ENCODE data around the gene SDK1. TPM values are rescaled to one million over a fixed set of nuclear protein-coding genes. Genes with fewer than 3 reads are reported as not detected.

Gene SDK1
- total and polyA plus RNA-seq, 2 experiments from 2014 or later: 2.1 to 10.0 TPM

DNA sequence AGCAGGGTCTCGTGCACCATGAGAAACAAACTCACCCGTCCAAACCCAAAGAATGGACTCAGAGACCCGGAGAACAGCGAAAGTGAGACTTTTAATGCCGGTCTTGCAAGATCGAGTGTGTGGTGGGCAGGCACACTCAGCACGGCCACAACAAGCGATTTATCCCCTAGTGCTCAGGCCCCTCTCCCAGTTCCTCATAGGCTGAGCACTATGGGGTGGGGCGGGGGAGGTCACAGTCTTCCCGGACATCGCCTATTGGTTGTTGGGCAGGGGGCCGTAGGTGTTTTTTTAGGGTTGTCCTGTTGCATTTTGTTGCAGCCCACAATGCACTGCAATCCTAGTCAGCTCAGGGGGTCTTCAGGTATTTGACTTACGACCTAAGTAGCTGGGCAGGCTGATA is 772.7 kb downstream of the SDK1 start (continued):
- TF ChIP-seq EZH2phosphoT487 (IDR thresholded peaks at IDR 0.05; ENCODE audit: unreplicated experiment): no peak

DNA sequence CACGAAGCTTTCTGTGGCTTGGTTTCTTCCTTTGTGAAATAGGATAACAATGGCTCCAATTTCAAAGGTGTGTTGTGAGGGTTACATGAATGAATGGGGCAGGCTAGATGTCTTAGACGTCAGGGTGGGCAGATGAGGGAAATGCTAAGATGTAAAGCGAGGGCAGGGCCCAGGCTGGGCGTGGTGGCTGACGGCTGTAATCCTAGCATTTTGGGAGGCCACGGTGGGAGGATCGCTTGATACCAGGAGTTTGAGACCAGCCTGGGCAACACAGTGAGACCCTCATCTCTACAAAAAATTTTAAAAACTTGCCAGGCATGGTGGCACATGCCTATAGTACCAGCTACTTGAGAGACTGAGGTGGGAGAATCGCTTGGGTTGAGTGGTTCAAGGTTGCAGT is 773.4 kb downstream of the SDK1 start:
- Histone ChIP-seq H2AFZ (no peak overlapping the region), H3F3A (replicated peaks; ENCODE audit: low read depth) (no peaks in the 10 kb centered on the region), H3K9me2 (ENCODE audit: insufficient read depth) (no peaks in the 10 kb centered on the region), H4K20me1 (replicated peaks; ENCODE audit: insufficient read depth) (no peaks in the 10 kb centered on the region), H3K4me1 (ENCODE audit: insufficient read depth) (no peaks in the 10 kb centered on the region), H3K36me3 (ENCODE audit: insufficient read depth) (no peaks in the 10 kb centered on the region), H3K27me3 (ENCODE audit: insufficient read depth) (no peaks in the 10 kb centered on the region), H3K27ac (ENCODE audit: low read depth) (no peak overlapping the region), H3K79me2 (replicated peaks; ENCODE audit: insufficient read depth) (no peaks in the 10 kb centered on the region), H3K4me2 (no peak overlapping the region), H3K4me3 (no peak overlapping the region)
- Mint-ChIP-seq H3K27me3 (ENCODE audit: insufficient read depth, low read depth, poor library complexity) (peaks cover 4% of the 10 kb centered on the region), H3K4me3 (no peak overlapping the region), H3K4me1 (peaks cover 17% of the 10 kb centered on the region), H3K9me3 (peaks cover 13% of the 10 kb centered on the region; the same call in 1 of the 3 replicates), H3K36me3 (ENCODE audit: low read depth) (peaks cover 17% of the 10 kb centered on the region), H3K27ac (no peak overlapping the region)
- DNase-seq (ENCODE audit: low spot score) (no peak), ATAC-seq (no peak)
- no peak for TF ChIP-seq ZNF114 (CRISPR knock-in tag; IDR thresholded peaks at IDR 0.05)
- TF ChIP-seq, protein P1, sequence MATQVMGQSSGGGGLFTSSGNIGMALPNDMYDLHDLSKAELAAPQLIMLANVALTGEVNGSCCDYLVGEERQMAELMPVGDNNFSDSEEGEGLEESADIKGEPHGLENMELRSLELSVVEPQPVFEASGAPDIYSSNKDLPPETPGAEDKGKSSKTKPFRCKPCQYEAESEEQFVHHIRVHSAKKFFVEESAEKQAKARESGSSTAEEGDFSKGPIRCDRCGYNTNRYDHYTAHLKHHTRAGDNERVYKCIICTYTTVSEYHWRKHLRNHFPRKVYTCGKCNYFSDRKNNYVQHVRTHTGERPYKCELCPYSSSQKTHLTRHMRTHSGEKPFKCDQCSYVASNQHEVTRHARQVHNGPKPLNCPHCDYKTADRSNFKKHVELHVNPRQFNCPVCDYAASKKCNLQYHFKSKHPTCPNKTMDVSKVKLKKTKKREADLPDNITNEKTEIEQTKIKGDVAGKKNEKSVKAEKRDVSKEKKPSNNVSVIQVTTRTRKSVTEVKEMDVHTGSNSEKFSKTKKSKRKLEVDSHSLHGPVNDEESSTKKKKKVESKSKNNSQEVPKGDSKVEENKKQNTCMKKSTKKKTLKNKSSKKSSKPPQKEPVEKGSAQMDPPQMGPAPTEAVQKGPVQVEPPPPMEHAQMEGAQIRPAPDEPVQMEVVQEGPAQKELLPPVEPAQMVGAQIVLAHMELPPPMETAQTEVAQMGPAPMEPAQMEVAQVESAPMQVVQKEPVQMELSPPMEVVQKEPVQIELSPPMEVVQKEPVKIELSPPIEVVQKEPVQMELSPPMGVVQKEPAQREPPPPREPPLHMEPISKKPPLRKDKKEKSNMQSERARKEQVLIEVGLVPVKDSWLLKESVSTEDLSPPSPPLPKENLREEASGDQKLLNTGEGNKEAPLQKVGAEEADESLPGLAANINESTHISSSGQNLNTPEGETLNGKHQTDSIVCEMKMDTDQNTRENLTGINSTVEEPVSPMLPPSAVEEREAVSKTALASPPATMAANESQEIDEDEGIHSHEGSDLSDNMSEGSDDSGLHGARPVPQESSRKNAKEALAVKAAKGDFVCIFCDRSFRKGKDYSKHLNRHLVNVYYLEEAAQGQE (IDR thresholded peaks at IDR 0.05; ENCODE audit: unreplicated experiment): no peak
- TF ChIP-seq NANOG (IDR thresholded peaks at IDR 0.05; ENCODE audit: borderline replicate concordance): no peak
- TF ChIP-seq, protein P2, sequence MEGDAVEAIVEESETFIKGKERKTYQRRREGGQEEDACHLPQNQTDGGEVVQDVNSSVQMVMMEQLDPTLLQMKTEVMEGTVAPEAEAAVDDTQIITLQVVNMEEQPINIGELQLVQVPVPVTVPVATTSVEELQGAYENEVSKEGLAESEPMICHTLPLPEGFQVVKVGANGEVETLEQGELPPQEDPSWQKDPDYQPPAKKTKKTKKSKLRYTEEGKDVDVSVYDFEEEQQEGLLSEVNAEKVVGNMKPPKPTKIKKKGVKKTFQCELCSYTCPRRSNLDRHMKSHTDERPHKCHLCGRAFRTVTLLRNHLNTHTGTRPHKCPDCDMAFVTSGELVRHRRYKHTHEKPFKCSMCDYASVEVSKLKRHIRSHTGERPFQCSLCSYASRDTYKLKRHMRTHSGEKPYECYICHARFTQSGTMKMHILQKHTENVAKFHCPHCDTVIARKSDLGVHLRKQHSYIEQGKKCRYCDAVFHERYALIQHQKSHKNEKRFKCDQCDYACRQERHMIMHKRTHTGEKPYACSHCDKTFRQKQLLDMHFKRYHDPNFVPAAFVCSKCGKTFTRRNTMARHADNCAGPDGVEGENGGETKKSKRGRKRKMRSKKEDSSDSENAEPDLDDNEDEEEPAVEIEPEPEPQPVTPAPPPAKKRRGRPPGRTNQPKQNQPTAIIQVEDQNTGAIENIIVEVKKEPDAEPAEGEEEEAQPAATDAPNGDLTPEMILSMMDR (conservative IDR thresholded peaks at IDR 0.05; ENCODE audit: low read depth in 2 of 2): no peak
- TF ChIP-seq POLR2AphosphoS5 (IDR thresholded peaks at IDR 0.05; ENCODE audit: low read depth): no peak
- TF ChIP-seq, protein P3, sequence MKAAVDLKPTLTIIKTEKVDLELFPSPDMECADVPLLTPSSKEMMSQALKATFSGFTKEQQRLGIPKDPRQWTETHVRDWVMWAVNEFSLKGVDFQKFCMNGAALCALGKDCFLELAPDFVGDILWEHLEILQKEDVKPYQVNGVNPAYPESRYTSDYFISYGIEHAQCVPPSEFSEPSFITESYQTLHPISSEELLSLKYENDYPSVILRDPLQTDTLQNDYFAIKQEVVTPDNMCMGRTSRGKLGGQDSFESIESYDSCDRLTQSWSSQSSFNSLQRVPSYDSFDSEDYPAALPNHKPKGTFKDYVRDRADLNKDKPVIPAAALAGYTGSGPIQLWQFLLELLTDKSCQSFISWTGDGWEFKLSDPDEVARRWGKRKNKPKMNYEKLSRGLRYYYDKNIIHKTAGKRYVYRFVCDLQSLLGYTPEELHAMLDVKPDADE (IDR thresholded peaks at IDR 0.05): no peak
- TF ChIP-seq STAT1 (IDR thresholded peaks at IDR 0.05; ENCODE audit: unreplicated experiment): no peak
- no peak for TF ChIP-seq EZH2phosphoT487 (IDR thresholded peaks at IDR 0.05; ENCODE audit: unreplicated experiment)

Measured in GM23338 (cell line).